K562 (cell line): ENCODE measurements around the gene NEDD4L. TPM values are rescaled to one million over a fixed set of nuclear protein-coding genes. Genes with fewer than 3 reads are reported as not detected.

Experiments used
- CHD7 ChIP-seq: fragments of 200-600 bp; sonication (generic); IDR thresholded peaks from one replicate; pipeline ENCODE4 v1.6.1; 2012; ENCODE audit warnings: mild to moderate bottlenecking, low read depth, low read length, inconsistent platforms
- polyA plus RNA-seq, 8 experiments: library from polyadenylated mRNA; depleted of rRNA in 4 of 8; stranded (reverse) in 5 of 8; unstranded in 3 of 8; fragments of >200 nt; fragmentation: Nextera tagmentation in 2 of 8; fragmentation: Illumina TruSeq in 1 of 8; extraction: Ambion mirVana in 2 of 8; extraction: Trizol in 1 of 8; gene quantifications; 2 replicates each; pipeline versions ENCODE4 v1.2.1 to v1.2.3, GENCODE V29; 2011 to 2014; ENCODE audit warnings: inconsistent platforms in 1 of 8, missing spikeins in 1 of 8
- total RNA-seq, 7 experiments: library from RNA; depleted of rRNA in 6 of 7; stranded (reverse); fragments of >200 nt in 6 of 7; fragmentation: Illumina TruSeq in 2 of 7; extraction: Trizol in 2 of 7; gene quantifications; 2 replicates each; pipeline versions ENCODE4 v1.2.1 to v1.2.3, GENCODE V29; 2011 to 2021; ENCODE audit warnings: low replicate concordance in 1 of 7

NEDD4L gene
- total and polyA plus RNA-seq, 9 of the 15 experiments (the other 6 are each of a cell fraction or from before 2014, with no cell fraction given): 8.1 to 33.4 (median 19.9) TPM

DNA sequence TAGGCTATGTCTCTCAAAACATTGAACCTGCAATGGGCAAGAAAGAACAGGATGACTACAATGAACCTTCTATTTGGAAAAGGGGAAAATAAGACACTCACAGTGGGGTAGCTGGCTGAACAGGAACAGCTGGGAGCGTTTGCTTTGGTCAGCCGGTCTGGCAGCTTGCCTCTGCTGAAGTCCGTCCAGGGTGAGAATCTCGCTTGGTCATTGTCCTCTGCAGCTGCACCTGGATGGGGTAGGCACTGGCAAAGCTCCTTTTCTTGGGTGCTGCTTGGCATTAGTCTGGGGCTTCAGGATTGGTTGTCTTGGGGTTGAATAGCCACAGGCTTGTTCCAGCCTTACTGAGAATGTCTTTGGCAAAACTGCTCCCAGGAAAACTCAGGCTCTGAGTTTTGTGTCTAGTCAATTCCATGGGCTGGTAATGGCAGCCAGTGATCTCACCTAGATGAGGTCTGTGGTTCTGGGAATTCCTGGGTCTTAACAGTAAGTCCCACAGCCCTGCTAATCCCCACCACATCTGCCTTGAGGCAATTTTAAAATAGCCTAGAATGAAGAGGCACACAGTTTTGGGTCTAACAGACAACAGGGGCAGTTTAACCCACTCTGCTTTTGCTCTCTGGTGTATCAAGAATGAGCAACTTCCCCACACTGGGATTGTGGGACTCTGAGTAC, 13.4 kb downstream of the NEDD4L start (continued):
- TF ChIP-seq CHD7: no peak
